ENCODE data around the gene HYOU1.
A peak's percentile ranks its signal among the peaks of the same experiment; 100 is the strongest.
"Not testable (repeated sequence)": the region's sequence is repeated elsewhere in the genome, so short reads cannot be mapped to it uniquely, and the experiment has no call there.

The HYOU1 gene

DNA sequence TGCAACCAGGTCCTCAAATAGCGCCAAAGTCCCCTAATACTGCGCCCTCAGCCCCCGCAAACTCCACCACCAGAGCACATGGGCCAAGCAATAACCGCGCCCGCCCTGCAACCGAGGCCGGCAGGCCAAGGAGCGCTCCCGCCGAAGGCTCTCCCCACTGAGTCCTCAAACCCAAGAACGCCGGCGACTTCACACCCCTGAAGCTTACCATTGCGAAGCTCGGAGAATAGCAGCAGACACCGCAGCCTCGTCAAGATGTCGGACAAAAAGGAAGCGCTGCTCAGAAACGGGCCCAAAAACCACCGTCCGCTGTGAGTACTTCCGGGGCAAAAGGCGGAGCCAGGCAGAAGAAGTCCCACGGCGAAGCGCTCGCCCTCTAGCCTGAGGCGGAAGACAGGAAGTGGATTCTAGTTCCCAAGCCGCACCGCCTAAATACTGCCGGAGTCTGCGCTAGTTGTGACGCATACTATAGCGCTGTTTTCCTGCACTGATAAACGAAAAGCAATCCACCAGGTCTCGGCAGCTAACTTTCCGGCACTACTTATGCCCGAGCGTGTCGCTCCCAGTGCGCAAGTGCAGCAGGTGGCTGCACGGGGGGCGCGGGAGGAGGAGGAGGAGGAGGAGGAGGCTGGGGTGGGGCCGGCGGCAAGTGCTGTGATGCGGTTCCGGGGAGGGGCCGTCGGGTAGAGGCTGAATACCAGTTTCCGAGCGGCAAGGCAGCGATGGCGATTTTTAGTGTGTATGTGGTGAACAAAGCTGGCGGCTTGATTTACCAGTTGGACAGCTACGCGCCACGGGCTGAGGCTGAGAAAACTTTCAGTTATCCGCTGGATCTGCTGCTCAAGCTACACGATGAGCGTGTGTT lies 38.7 kb downstream of the HYOU1 start, which contains the start of the genes RPS25 and TRAPPC4:
Gene RPS25, minus strand, starts transcription at position 270 of the 865 bp plus-strand sequence. Its CDS starts 59 bp downstream, at position 211.
Gene TRAPPC4, plus strand, starts transcription at position 693 of the 865 bp plus-strand sequence. Its CDS starts 30 bp downstream, at position 723.
- DNase-seq: peak; percentile 89 to 95

DNA sequence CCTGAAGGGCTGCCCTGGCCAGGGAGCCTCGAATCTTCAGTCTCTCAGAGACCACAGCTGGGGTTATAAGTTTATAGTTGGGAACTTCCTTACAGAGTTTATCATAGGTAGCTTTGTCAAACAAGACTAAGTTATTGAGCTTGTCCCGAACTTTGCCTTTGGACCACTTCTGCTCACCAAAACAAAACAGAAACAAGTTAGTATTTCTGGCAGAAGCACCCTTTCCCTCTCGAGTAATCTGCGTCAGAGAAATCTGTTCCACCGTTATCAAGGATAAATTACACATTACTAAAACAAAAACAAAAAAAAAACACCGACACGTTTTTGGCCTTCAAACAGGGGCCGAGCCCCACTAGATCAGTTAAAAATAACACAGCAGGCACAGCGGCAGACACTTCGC lies 39.6 kb downstream of the HYOU1 start:
- DNase-seq: not testable (repeated sequence)

DNA sequence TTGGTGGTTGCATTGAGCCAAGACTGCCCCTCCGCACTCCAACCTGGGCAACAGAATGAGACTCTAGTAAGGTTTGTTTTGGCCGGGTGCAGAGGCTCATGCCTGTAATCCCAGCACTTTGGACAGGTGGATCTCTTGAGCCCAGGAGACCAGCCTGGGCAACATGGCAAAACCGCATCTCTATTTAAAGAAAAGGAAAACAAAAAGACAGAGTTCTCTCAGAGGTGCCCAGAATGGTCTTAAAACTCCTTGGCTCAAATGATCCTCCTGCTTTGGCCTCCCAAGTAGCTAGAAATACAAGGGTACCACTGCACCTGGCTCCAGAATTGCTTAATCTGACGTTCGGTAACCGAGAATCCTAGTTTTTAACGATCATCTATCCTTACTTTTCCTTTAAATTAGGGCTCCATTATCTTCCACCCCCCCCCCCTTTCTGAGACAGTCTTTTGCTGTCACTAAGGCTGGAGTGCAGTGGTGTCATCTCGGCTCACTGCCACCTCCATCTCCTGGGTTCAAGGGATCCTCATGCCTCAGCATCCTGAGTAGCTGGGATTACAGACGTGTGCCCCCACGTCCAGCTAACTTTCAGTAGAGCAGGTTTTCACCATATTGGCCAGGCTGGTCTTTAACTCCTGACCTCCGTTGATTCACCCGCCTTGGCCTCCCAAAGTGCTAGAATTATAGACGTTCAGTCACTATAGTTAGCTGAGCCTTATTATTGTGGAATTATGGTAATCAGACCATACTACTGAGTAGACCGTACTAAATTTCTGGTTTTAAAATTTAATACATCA lies 40.6 kb downstream of the HYOU1 start:
- DNase-seq: no peak

DNA sequence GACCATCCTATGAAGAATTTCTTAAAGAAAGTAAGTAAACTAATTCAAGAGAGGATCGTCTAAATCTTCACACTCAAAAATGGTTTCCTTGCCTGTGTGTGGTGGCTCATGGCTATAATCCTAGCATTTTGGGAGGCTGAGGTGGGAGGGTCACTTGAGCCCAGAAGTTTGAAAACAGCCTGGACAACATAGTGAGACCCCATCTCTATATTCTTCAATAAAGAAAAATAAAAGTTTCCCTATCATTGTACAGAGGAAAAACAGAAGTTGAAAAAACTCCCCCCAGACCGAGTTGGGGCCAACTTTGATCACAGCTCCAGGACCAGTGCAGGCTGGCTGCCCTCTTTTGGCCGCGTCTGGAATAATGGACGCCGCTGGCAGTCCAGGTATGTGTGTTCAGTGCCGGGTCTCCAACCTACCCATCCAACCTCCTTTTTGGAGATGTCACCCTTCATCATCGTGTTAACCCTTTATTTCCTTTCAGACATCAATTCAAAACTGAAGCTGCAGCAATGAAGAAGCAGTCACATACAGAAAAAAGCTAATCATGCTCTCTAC lies 41.9 kb downstream of the HYOU1 start:
- no peak for DNase-seq

DNA sequence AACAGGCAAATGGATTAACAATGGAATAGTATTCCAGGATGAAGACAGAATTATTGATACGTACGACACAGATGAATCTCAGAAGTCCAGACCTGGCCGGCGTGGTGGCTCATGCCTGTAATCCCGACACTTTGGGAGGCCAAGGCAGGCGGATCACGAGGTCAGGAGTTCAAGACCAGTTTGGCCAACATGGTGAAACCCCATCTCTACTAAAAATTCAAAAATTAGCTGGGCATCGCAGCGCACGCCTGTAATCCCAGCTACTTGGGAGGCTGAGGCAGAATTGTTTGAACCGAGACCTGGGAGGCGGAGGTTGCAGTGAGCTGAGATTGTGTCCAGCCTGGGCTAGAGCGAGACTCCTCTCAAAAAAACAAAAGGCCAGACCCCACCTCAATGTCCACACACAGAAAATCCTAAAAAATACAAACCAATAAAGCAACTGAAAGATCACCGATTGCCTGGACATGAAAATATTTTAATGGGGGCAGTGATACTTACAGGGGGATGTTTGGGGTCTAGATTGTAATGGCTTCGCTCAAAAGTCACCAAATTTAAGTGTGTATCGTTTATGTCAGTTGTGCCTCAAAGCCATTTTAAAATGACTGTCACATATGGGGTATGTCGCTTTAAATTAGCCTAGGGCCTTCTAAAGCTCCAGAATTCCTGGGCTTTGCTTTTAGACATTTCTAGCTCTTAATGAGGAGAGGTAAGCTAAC lies 42.6 kb downstream of the HYOU1 start:
- no peak for DNase-seq

DNA sequence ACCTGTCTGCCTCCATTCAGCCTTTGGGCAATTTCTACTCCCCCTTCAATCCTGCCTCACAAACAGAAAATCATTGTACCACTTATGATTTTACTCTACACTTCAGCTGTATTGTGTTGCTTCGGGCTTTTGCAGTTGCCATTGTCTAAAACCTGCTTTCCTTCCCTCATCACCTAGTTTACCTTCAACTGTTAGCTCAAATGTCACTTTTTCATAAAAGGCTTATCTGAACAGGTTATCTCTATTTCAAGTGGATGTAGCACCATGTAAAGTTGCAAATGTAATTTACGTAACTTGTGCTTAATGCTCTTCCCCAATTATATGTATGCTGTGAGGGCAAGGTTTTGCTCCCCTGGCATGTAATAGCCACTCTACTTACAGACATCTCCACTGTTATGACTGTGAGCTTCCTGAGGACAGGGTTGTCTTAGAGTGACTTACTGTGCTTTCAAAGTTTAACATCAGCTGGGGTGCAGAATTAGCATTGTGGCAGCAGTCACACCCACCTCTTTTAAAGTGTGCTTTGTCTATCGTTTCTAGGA lies 44.3 kb downstream of the HYOU1 start:
- DNase-seq: no peak

DNA sequence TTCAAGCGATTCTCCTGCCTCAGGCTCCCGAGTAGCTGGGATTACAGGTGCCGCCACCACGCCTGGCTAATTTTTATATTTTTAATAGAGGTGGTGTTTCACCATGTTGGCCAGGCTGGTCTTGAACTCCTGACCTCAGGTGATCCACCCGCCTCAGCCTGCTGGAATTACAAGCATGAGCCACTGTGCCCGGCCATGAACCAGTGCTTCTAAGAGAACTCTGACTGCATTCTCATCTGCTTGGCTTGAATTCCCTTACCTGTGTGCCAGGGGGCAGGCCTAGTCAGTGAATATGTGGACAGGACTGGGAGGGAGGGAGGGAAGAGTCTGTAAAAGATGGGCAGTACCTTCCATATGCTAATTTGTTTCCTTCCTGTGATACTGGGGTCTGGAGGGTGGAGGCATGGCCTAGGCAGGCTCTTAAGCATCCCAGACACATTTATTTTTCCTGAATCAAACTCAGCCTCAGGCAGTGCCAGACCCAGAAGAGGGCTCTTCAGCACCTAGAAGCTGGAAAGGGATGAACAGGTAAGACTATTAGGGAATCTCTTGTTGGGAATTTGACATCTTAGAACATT lies 45.4 kb downstream of the HYOU1 start:
- DNase-seq: no peak

DNA sequence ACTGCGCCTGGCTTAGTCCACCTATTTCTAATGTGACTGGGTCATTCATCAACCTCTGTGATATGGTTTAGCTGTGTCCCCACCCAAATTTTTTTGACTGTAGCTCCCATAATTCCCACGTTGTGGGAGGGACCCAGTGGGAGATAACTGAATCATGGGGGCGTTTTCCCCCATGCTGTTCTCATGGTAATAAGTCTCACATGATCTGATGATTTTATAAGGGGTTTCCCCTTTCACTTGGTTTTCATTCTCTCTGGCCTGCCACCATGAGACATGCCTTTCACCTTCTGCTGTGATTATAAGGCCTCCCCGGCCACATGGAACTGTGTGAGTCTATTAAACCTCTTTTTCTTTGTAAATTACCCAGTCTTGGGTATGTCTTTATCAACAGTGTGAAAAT lies 50.3 kb downstream of the HYOU1 start:
- no peak for DNase-seq

DNA sequence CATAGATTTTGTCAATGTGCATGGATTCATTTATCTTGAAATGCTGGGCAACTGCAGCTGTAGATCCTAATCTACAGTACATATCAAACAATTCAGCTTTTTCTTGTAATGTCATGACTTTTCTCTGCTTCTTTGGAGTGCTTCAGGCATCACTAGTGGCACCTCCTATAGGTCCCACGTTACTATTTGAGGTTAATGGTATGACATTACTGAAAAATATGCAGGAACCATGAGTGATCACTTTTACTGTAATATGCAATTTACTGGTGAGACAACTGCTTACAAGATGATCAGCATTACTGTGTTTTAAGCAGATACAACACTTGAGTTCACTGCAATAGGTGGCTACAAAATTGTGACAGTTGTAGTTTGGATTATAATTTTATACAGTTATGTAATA lies 56.1 kb downstream of the HYOU1 start:
- DNase-seq: no peak

DNA sequence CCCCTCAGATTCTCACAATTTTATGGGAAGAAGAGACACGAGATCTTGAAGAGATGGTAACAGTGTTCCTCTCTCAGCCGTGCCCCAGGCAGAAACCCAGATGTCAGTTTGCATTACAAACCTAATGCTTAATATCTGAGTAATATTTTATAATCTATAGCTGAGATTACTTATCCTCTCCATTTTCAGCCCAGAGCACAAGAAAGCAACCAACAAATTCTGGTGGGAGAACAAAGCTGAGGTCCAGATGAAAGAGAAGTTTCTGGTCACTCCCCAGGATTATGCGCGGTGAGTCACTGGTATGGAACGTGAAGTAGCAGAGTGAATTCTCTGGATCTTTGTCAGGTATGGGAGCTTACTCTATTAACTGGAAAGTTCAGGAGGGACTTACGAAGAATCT lies 58.2 kb downstream of the HYOU1 start:
- DNase-seq: no peak

DNA sequence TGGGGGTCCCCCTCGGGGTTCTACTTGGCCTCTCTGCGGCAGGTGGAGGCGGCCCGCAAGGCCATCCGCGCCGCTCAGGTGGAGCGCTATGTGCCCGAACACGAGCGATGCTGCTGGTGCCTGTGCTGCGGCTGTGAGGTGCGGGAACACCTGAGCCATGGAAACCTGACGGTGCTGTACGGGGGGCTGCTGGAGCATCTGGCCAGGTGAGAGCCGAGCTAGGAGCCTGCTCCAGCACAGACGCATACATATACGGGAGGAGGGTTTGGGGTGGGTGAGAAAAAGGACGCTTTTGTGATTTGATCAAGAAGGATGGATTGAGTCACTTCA lies 58.7 kb downstream of the HYOU1 start:
- DNase-seq: no peak

DNA sequence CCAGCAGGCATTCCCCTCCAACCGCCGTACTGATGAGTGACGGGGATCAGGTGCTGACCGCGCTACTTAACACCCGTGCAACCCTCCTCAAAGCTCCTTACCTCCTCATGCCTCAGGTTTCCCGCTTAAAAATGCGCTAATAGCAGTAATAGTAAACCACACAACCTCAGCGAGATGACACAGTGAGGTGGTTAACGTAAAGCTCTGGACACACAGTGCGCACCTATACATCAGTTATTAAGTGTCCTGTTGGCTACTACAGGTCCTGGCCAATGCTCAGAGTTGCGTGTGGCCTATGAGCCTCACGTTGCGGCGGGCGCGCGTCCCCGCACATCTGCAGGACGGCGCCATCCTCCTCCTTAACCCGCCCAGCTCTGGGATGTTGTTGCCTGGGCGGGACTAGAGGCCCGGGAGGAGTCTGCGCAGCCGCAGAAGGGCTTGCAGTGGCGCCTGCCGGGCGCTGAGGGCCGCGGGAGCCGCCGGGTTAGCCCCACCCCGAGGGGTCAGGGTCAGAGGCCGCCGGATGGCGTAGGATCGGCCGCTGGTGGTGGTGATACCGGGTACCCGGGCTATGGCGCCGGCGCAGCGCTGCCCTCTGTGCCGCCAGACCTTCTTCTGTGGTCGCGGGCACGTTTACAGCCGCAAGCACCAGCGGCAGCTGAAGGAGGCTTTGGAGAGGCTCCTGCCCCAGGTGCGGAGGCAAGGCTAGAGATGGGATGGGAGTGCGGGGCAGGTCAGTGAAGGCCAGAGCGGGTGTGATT lies 59.2 kb downstream of the HYOU1 start, which contains the start of gene CENATAC:
Gene CENATAC, plus strand, starts transcription at position 512 of the 761 bp plus-strand sequence. Its CDS starts 60 bp downstream, at position 572.
- peak; percentile 94 for DNase-seq

DNA sequence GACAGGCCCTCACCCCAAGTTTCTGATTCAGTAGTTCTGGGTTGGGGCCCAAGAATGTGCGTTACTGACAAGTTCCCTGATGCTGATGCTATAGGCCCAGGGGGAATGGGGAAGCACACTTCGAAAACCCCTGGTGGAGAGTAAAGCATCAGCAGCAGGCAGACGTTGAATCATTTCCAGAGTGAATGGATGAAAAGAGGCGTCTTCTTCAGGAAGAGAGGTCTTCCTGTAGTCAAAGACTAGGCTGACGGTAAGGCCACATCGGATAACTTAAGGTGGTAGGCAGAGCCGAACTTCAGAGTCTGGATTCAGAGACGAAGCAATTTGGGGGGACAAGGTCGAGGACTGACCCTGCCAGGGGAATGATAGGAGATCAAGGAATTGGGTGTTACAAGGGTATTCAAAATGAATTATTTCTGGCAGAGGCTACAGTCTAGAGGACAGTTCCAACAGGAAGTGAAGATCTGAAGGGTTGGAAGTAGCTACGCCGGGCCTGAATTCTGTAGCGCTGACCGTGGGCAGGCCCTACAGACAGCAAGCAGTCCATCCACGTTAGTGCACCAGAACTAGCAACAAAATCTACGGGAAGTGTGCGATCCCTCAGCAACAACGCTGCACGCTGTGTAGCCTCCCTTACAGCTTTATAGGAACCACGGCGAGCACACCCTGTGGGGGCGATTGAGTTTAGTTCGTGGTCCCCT lies 59.9 kb downstream of the HYOU1 start:
- peak in 1 of 2 experiments; percentile 15 for DNase-seq
